Right lobe of liver (tissue), 6 donors: ENCODE data around the gene KDM1B. TPM values are rescaled to one million over a fixed set of nuclear protein-coding genes. Genes with fewer than 3 reads are reported as not detected.

Source experiments
- ATAC-seq, 4 donors: fragments of 200-7000 bp; cut with Tn5 transposase; one replicate each; pipeline ENCODE4 v1.9.1; 2020; ENCODE audit warnings: mild to moderate bottlenecking in 4 of 4, moderate library complexity in 4 of 4
- DNase-seq, 3 donors: peaks; one replicate each; pipeline ENCODE4 v3.0.0-alpha.2; 2020
- H3K27ac ChIP-seq, 3 donors: fragments of 200-600 bp; one replicate each; pipeline ENCODE4 v1.8.0; 2022
- H3K27me3 ChIP-seq, 2 donors: fragments of 200-600 bp; one replicate each; pipeline ENCODE4 v1.8.0; 2022
- H3K36me3 ChIP-seq, 4 donors: fragments of 200-600 bp; sonication (generic) in 1 of 4; one replicate each; pipeline versions ENCODE4 v1.5.1 to v1.8.0; 2017 to 2022; ENCODE audit warnings: control low read depth in 1 of 4
- H3K4me1 ChIP-seq, 4 donors: fragments of 200-600 bp; sonication (generic) in 1 of 4; one replicate each; pipeline versions ENCODE4 v1.5.1 to v1.8.0; 2017 to 2022; ENCODE audit warnings: control low read depth in 1 of 4
- H3K4me3 ChIP-seq, 3 donors: fragments of 200-600 bp; one replicate each; pipeline ENCODE4 v1.8.0; 2022
- H3K9me3 ChIP-seq, 4 donors: fragments of 200-600 bp; sonication (generic) in 1 of 4; one replicate each; pipeline versions ENCODE4 v1.5.1 to v1.8.0; 2017 to 2022; ENCODE audit warnings: control low read depth in 1 of 4
- POLR2A ChIP-seq: fragments of 450-650 bp; IDR thresholded peaks from one replicate; pipeline ENCODE4 v1.6.1; 2017; ENCODE audit warnings: antibody characterized with exemption, mild to moderate bottlenecking
- WGBS: methylation state at CpG from one replicate; pipeline ENCODE4 v1.1.6; 2018; ENCODE audit warnings: low coverage, low lambda C conversion rate; ENCODE audit not compliant: insufficient coverage; ENCODE audit errors: missing lambda C conversion rate; 5-methylcytosine and 5-hydroxymethylcytosine counted together
- intact Hi-C, 2 donors: fragments of 100-400 bp; cut with DNase I; formaldehyde crosslinking; loops; one replicate each; pipeline versions ENCODE4 v1.11.2 to v1.14.1; 2022
- total RNA-seq, 6 experiments: library from RNA; depleted of rRNA in 2 of 6; stranded (reverse); fragments of >200 nt in 2 of 6; fragmentation: NEBNext Ultra II Directional in 3 of 6; extraction: Animal tissue kit (Norgen Biotek cat#: 25700) in 3 of 6; gene quantifications; one replicate each; pipeline versions ENCODE4 v1.1.0 to v1.2.4, GENCODE V29; 2016 to 2023
- TF ChIP-seq, protein P1 (sequence below), 4 donors: fragments of 200-600 bp in 3 of 4; fragments of 450-650 bp in 1 of 4; IDR thresholded peaks; one replicate each; pipeline versions ENCODE4 v1.5.1 to v1.8.0; 2016 to 2022; ENCODE audit warnings: antibody characterized with exemption in 4 of 4, mild to moderate bottlenecking in 2 of 4
- donor health status: DM: no; HTN: yes; CAD: no.
- donor health status: DM: no; HTN: no; CAD: no.
- donor health status: DM: no; HTN: no; CAD: no.
- donor health status: DM: no; HTN: yes; CAD: no.
- donor health status: DM: no; HTN: yes; CAD: no.

Gene KDM1B
- total RNA-seq, 6 experiments from 2014 or later: 5.0 to 12.1 (median 9.3) TPM

- no peaks in the 10 kb centered on the region for H3K4me1 ChIP-seq
- H3K27ac ChIP-seq: no peak overlapping the region
- ATAC-seq: no peak
- H3K36me3 ChIP-seq: peaks cover 0 to 17% (median 2%) of the 10 kb centered on the region in 4 donors
- intact Hi-C loops: no loop called here
- no peak for DNase-seq
- no peaks in the 10 kb centered on the region for H3K27me3 ChIP-seq
- H3K4me3 ChIP-seq: no peak overlapping the region
- TF ChIP-seq, protein P1, sequence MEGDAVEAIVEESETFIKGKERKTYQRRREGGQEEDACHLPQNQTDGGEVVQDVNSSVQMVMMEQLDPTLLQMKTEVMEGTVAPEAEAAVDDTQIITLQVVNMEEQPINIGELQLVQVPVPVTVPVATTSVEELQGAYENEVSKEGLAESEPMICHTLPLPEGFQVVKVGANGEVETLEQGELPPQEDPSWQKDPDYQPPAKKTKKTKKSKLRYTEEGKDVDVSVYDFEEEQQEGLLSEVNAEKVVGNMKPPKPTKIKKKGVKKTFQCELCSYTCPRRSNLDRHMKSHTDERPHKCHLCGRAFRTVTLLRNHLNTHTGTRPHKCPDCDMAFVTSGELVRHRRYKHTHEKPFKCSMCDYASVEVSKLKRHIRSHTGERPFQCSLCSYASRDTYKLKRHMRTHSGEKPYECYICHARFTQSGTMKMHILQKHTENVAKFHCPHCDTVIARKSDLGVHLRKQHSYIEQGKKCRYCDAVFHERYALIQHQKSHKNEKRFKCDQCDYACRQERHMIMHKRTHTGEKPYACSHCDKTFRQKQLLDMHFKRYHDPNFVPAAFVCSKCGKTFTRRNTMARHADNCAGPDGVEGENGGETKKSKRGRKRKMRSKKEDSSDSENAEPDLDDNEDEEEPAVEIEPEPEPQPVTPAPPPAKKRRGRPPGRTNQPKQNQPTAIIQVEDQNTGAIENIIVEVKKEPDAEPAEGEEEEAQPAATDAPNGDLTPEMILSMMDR (IDR thresholded peaks at IDR 0.05): no peak
- no peak for TF ChIP-seq POLR2A
- WGBS: 79% methylated on average over 4 of the region's 4 CpGs
- no peaks in the 10 kb centered on the region for H3K9me3 ChIP-seq
These were observed 94.0 kb downstream of the KDM1B start for GRCh38 chr6:18249271-18249670.

GRCh38 chr6:18253635-18254034 lies 98.4 kb downstream of the KDM1B start:
- Histone ChIP-seq H3K9me3 (no peaks in the 10 kb centered on the region), H3K27me3 (no peaks in the 10 kb centered on the region), H3K27ac (no peak overlapping the region), H3K4me3 (no peak overlapping the region), H3K4me1 (no peaks in the 10 kb centered on the region), H3K36me3 (peaks cover 0 to 30% (median 8%) of the 10 kb centered on the region in 4 donors)
- no peak for ATAC-seq
- no peak for DNase-seq
- WGBS: 100% methylated on average over 1 of the region's 5 CpGs
- TF ChIP-seq POLR2A: no peak
- TF ChIP-seq, protein P1 (IDR thresholded peaks at IDR 0.05): no peak
- intact Hi-C loops: no loop called here

DNA sequence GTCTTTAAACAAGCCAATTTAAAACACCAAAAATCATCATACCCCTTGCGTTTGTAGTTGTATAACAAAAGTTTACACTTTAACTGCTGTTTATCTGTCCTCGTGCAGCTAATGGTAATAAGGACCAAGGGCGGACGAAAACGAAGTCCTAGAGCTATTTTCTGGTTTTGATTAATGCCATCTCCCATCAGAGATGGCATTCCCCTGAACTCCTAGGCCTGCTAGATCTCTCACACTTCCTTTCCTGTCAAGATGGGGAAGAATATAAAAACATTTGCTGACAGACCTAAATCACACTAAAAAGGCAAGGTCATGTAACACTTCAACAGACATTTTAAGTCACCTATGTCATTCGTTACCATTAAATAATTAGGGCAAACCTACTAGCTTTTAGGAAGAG lies 99.6 kb downstream of the KDM1B start:
- peaks cover 0 to 25% (median 8%) of the 10 kb centered on the region in 4 donors for H3K36me3 ChIP-seq
- 79% methylated on average over 6 of the region's 6 CpGs for WGBS
- intact Hi-C loops: no loop called here
- TF ChIP-seq POLR2A: no peak
- TF ChIP-seq, protein P1 (IDR thresholded peaks at IDR 0.05): no peak
- no peak overlapping the region for H3K27ac ChIP-seq
- no peaks in the 10 kb centered on the region for H3K4me1 ChIP-seq
- H3K4me3 ChIP-seq: no peak overlapping the region
- H3K27me3 ChIP-seq: no peaks in the 10 kb centered on the region
- H3K9me3 ChIP-seq: no peaks in the 10 kb centered on the region
- no peak for DNase-seq
- ATAC-seq: no peak

DNA sequence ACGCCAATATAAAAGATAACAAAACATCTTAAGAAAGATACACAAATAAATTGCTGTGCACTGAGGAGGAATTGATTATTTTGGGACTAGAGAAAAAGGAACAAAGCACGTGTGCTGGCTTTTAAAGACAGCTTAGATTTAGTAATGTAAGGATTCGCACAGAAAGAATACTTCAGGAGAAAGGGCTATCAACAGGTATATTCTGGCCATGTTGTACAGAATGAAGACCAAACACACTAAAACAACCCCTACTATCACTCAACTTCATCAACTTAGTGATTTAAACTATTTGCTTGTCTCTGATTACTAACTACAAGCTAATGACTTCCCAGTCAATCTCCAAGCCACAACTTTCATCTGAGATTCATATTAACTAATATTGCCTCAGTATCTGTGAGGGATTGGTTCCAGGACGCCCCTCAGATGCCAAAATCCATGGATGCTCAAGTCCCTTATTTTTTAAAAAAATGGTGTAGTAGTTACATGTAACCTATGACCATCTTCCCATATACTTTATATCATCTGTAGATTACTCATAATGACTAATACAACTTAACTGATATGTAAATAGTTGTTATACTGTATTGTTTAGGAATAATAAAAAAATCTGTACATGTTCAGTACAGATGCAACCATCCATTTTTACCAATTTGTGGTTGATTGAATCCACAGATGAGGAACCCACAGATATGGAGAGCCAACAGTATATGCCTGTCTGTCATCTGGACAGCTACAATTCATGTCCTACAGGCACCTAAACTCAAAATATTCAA lies 104.6 kb downstream of the KDM1B start:
- 81% methylated on average over 4 of the region's 4 CpGs for WGBS
- Histone ChIP-seq H3K9me3 (no peaks in the 10 kb centered on the region), H3K4me1 (peaks cover 0 to 9% (median under 1%) of the 10 kb centered on the region in 4 donors), H3K27me3 (no peaks in the 10 kb centered on the region), H3K27ac (no peak overlapping the region), H3K36me3 (peaks cover 0 to 21% (median 6%) of the 10 kb centered on the region in 4 donors), H3K4me3 (no peak overlapping the region)
- DNase-seq (no peak), ATAC-seq (no peak)
- TF ChIP-seq, protein P1 (IDR thresholded peaks at IDR 0.05): no peak
- no peak for TF ChIP-seq POLR2A
- intact Hi-C loops: no loop called here
